GM23338 (cell line): ENCODE data around the gene GRM5. TPM values are rescaled to one million over a fixed set of nuclear protein-coding genes. Genes with fewer than 3 reads are reported as not detected.

Source experiments
- ATAC-seq: fragments of 200-7000 bp; cut with Tn5 transposase; 3 replicates; pipeline ENCODE4 v1.9.1; 2020
- DNase-seq: peaks from one replicate; pipeline ENCODE4 v3.0.0-alpha.2; 2015; ENCODE audit warnings: low spot score
- H2AFZ ChIP-seq: fragments of 200-600 bp; sonication (generic); 2 replicates; pipeline ENCODE4 v1.8.0; 2016; ENCODE audit warnings: antibody characterized with exemption, mild to moderate bottlenecking, moderate library complexity
- H3F3A ChIP-seq: fragments of 200-600 bp; sonication (generic); replicated peaks from 2 replicates; pipeline ENCODE4 v1.8.0; 2017; ENCODE audit warnings: antibody characterized with exemption, mixed run types, low read depth
- H3K27ac ChIP-seq: fragments of 200-600 bp; sonication (generic); 2 replicates; pipeline ENCODE4 v1.6.1; 2016; ENCODE audit warnings: low read depth
- H3K27me3 ChIP-seq: fragments of 200-600 bp; sonication (generic); 2 replicates; pipeline ENCODE4 v1.8.0; 2016; ENCODE audit warnings: mild to moderate bottlenecking, mixed run types, moderate library complexity; ENCODE audit not compliant: insufficient read depth
- H3K36me3 ChIP-seq: fragments of 200-600 bp; sonication (generic); 2 replicates; pipeline ENCODE4 v1.8.0; 2016; ENCODE audit warnings: mild to moderate bottlenecking; ENCODE audit not compliant: insufficient read depth
- H3K4me1 ChIP-seq: fragments of 200-600 bp; sonication (generic); 2 replicates; pipeline ENCODE4 v1.8.0; 2016; ENCODE audit warnings: mild to moderate bottlenecking, moderate library complexity; ENCODE audit not compliant: insufficient read depth
- H3K4me2 ChIP-seq: fragments of 200-600 bp; sonication (generic); 2 replicates; pipeline ENCODE4 v1.7.1; 2017; ENCODE audit warnings: mixed run types
- H3K4me3 ChIP-seq: fragments of 200-600 bp; sonication (generic); 2 replicates; pipeline ENCODE4 v1.6.1; 2016; ENCODE audit warnings: mixed run types
- H3K79me2 ChIP-seq: fragments of 200-600 bp; sonication (generic); replicated peaks from 2 replicates; pipeline ENCODE4 v1.8.0; 2017; ENCODE audit warnings: mild to moderate bottlenecking; ENCODE audit not compliant: insufficient read depth
- H3K9me2 ChIP-seq: fragments of 200-600 bp; sonication (generic); 2 replicates; pipeline ENCODE4 v1.8.0; 2017; ENCODE audit not compliant: insufficient read depth
- H4K20me1 ChIP-seq: fragments of 200-600 bp; sonication (generic); replicated peaks from 2 replicates; pipeline ENCODE4 v1.8.0; 2017; ENCODE audit warnings: mild to moderate bottlenecking; ENCODE audit not compliant: insufficient read depth
- H3K27ac Mint-ChIP-seq: 2 replicates; pipeline ENCODE4 v1.8.0; 2020; ENCODE audit warnings: inconsistent platforms, mild to moderate bottlenecking, moderate library complexity, mixed read lengths
- H3K27me3 Mint-ChIP-seq: 3 replicates; pipeline ENCODE4 v1.8.0; 2022; ENCODE audit warnings: low read depth, mild to moderate bottlenecking, moderate library complexity, mixed read lengths, inconsistent platforms; ENCODE audit not compliant: insufficient read depth, poor library complexity
- H3K36me3 Mint-ChIP-seq: 3 replicates; pipeline ENCODE4 v1.8.0; 2021; ENCODE audit warnings: low read depth, mild to moderate bottlenecking, inconsistent platforms, moderate library complexity, mixed read lengths
- H3K4me1 Mint-ChIP-seq: 3 replicates; pipeline ENCODE4 v1.8.0; 2020; ENCODE audit warnings: mild to moderate bottlenecking, inconsistent platforms, mixed read lengths
- H3K4me3 Mint-ChIP-seq: 3 replicates; pipeline ENCODE4 v1.8.0; 2021; ENCODE audit warnings: moderate library complexity, mild to moderate bottlenecking, inconsistent platforms, mixed read lengths
- H3K9me3 Mint-ChIP-seq: 3 replicates; pipeline ENCODE4 v1.8.0; 2020; ENCODE audit warnings: moderate library complexity, mild to moderate bottlenecking, inconsistent platforms, mixed read lengths
- CTCF ChIP-seq, 2 experiments: fragments of 200-600 bp in 1 of 2; sonication (generic) in 1 of 2; conservative IDR thresholded peaks; 2 replicates each; pipeline versions ENCODE4 v1.5.1 to v1.6.1; 2016 to 2017; ENCODE audit warnings: antibody characterized with exemption in 2 of 2, low read depth in 2 of 2, mild to moderate bottlenecking in 2 of 2, moderate library complexity in 1 of 2
- EZH2 ChIP-seq: fragments of 200-600 bp; sonication (generic); IDR thresholded peaks from one replicate; pipeline ENCODE4 v1.8.0; 2017; ENCODE audit warnings: antibody characterized with exemption, mild to moderate bottlenecking, low read depth; ENCODE audit not compliant: unreplicated experiment
- EZH2phosphoT487 ChIP-seq: fragments of 200-600 bp; sonication (generic); IDR thresholded peaks from one replicate; pipeline ENCODE4 v1.8.1; 2018; ENCODE audit warnings: antibody characterized with exemption; ENCODE audit not compliant: unreplicated experiment
- JUNB ChIP-seq: IDR thresholded peaks from one replicate; pipeline ENCODE4 v1.6.1; 2016; ENCODE audit warnings: antibody characterized with exemption; ENCODE audit not compliant: unreplicated experiment
- NANOG ChIP-seq: IDR thresholded peaks from 2 replicates; pipeline ENCODE4 v1.6.1; 2016; ENCODE audit warnings: antibody characterized with exemption, borderline replicate concordance
- POLR2AphosphoS5 ChIP-seq: IDR thresholded peaks from 2 replicates; pipeline ENCODE4 v1.6.1; 2016; ENCODE audit warnings: antibody characterized with exemption, low read depth
- REST ChIP-seq: IDR thresholded peaks from one replicate; pipeline ENCODE4 v1.6.1; 2018; ENCODE audit warnings: antibody characterized with exemption; ENCODE audit not compliant: unreplicated experiment
- ZNF114 ChIP-seq: fragments of 250-450 bp; sonication (Bioruptor Pico); IDR thresholded peaks from 2 replicates; pipeline ENCODE4 v1.5.0; 2020; ENCODE audit warnings: mild to moderate bottlenecking, moderate library complexity
- ZNF331 ChIP-seq: fragments of 250-450 bp; sonication (Bioruptor Pico); IDR thresholded peaks from 2 replicates; pipeline ENCODE4 v1.5.0; 2020; ENCODE audit warnings: low read depth, mild to moderate bottlenecking, moderate library complexity
- polyA plus RNA-seq: library from polyadenylated mRNA; unstranded; fragments of >200 nt; fragmentation: Nextera tagmentation; extraction: Ambion mirVana; gene quantifications from 2 replicates; pipeline ENCODE4 v1.2.1, GENCODE V29; 2016
- total RNA-seq: library from RNA; depleted of rRNA; stranded (reverse); fragments of >200 nt; shearing (Covaris generic); gene quantifications from 2 replicates; pipeline ENCODE4 v1.2.3, GENCODE V29; 2014
- TF ChIP-seq, protein P1 (sequence below): IDR thresholded peaks from 2 replicates; pipeline ENCODE4 v1.6.1; 2016; ENCODE audit warnings: antibody characterized with exemption

Gene GRM5
- total and polyA plus RNA-seq, 2 experiments from 2014 or later, result 0.23 to 0.45 TPM

DNA sequence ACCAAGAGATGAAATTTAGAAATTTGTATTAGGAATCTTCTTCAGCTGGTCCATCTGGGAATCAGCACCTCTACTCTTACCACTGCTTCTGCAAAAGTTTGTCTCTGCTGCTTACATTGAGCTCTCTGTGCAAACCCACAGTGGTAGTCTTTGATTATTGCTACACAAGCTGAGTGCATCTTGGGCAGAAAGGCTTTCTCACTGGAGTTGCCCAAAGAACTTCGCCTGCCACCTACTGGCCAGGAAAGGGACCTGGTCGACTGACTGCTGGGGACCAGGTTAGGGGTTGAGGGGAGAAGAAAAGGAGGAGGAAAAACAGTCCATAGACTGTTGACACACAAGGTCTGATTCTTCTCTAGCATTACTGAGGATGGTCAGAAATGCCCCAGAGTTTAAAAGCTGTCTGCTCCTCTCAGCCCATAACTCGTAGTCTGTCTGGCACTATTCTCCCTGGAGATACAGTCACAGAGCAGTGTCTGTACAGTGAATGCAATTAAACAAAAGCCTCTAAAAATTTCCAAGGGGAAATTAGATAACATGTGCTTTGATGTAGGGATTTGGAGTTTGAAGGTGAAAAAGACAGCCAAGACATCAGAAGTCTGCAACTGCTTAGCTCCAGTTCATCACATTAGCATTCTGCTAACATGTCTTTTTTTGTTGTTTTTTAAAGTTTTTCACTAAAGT lies 513.3 kb downstream of the GRM5 start:
- no peak overlapping the region for H3K4me2 ChIP-seq
- H2AFZ ChIP-seq, result 0 out of 2 replicates have a peak overlapping the region, but pooled peaks have one; percentile 5
- H3K4me3 ChIP-seq, result no peak overlapping the region
- no peaks in the 10 kb centered on the region for H3F3A ChIP-seq
- Mint-ChIP-seq H3K4me1 (peaks cover 15% of the 10 kb centered on the region; the same call in 2 of the 3 replicates), H3K36me3 (no peaks in the 10 kb centered on the region), H3K27ac (no peak overlapping the region), H3K4me3 (no peak overlapping the region), H3K27me3 (no peaks in the 10 kb centered on the region), H3K9me3 (no peaks in the 10 kb centered on the region)
- peak; percentile 89 to 91 for TF ChIP-seq CTCF (conservative IDR thresholded peaks at IDR 0.05; ENCODE audit: low read depth in 2 of 2)
- TF ChIP-seq, protein P1, sequence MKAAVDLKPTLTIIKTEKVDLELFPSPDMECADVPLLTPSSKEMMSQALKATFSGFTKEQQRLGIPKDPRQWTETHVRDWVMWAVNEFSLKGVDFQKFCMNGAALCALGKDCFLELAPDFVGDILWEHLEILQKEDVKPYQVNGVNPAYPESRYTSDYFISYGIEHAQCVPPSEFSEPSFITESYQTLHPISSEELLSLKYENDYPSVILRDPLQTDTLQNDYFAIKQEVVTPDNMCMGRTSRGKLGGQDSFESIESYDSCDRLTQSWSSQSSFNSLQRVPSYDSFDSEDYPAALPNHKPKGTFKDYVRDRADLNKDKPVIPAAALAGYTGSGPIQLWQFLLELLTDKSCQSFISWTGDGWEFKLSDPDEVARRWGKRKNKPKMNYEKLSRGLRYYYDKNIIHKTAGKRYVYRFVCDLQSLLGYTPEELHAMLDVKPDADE, result no peak
- TF ChIP-seq POLR2AphosphoS5, result no peak
- no peaks in the 10 kb centered on the region for H3K9me2 ChIP-seq
- no peaks in the 10 kb centered on the region for H3K79me2 ChIP-seq
- no peaks in the 10 kb centered on the region for H3K27me3 ChIP-seq
- no peaks in the 10 kb centered on the region for H4K20me1 ChIP-seq
- H3K36me3 ChIP-seq, result no peaks in the 10 kb centered on the region
- H3K4me1 ChIP-seq, result peaks cover 12% of the 10 kb centered on the region; the same call in 1 of the 2 replicates
- DNase-seq (peak; percentile 87), ATAC-seq (peak; percentile 99)
- no peak overlapping the region for H3K27ac ChIP-seq

- H3K4me1 Mint-ChIP-seq, result peaks cover 5% of the 10 kb centered on the region; the same call in 2 of the 3 replicates
- H3F3A ChIP-seq, result no peaks in the 10 kb centered on the region
- H3K27me3 Mint-ChIP-seq, result no peaks in the 10 kb centered on the region
- H3K79me2 ChIP-seq, result no peaks in the 10 kb centered on the region
- H3K4me3 ChIP-seq, result no peak overlapping the region
- no peaks in the 10 kb centered on the region for H3K36me3 Mint-ChIP-seq
- H2AFZ ChIP-seq, result no peak overlapping the region
- no peaks in the 10 kb centered on the region for H3K4me1 ChIP-seq
- no peak for DNase-seq
- no peaks in the 10 kb centered on the region for H3K27me3 ChIP-seq
- no peak overlapping the region for H3K27ac ChIP-seq
- no peak overlapping the region for H3K27ac Mint-ChIP-seq
- H4K20me1 ChIP-seq, result no peaks in the 10 kb centered on the region
- H3K9me2 ChIP-seq, result no peaks in the 10 kb centered on the region
- ATAC-seq, result no peak; the same call in 2 of the 3 replicates
- no peak overlapping the region for H3K4me2 ChIP-seq
- no peaks in the 10 kb centered on the region for H3K9me3 Mint-ChIP-seq
- H3K36me3 ChIP-seq, result no peaks in the 10 kb centered on the region
- no peak overlapping the region for H3K4me3 Mint-ChIP-seq
- TF ChIP-seq ZNF331 (CRISPR knock-in tag), result no peak
- TF ChIP-seq REST, result no peak
- no peak for TF ChIP-seq ZNF114 (CRISPR knock-in tag)
- TF ChIP-seq EZH2, result no peak
- no peak for TF ChIP-seq EZH2phosphoT487
- TF ChIP-seq CTCF (conservative IDR thresholded peaks at IDR 0.05; ENCODE audit: low read depth in 2 of 2), result no peak
- TF ChIP-seq POLR2AphosphoS5, result no peak
- no peak for TF ChIP-seq NANOG
- no peak for TF ChIP-seq JUNB
Measured at GRCh38 chr11:88544656-88545280, 521.0 kb downstream of the GRM5 start.
